ENCODE measurements around the gene TMEM253. TPM values are rescaled to one million over a fixed set of nuclear protein-coding genes. Genes with fewer than 3 reads are reported as not detected.

Gene TMEM253
- total and polyA plus RNA-seq, 2 experiments from 2014 or later, result 0.59 to 0.95 TPM

DNA sequence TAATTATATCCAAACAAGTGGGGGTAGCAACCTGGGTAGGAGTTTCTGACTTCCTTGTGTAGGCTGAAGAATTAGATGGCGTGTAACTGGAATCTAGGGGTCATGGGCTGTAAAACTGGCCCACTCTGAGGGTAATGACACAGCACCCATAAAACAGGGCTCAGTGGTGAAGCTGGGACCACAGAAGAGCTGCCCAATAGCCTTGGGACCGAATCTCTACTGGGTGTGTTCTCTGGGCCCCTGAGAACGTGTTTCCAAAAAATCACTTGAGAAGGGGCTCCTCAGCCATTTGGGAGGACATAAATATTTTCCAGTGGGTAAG lies 39.6 kb upstream of the TMEM253 start:
- Mint-ChIP-seq H3K27ac (no peak overlapping the region), H3K4me1 (peaks cover 8% of the 10 kb centered on the region), H3K27me3 (ENCODE audit: insufficient read depth, low read depth, poor library complexity) (peaks cover 5% of the 10 kb centered on the region), H3K9me3 (no peaks in the 10 kb centered on the region), H3K36me3 (ENCODE audit: low read depth) (no peaks in the 10 kb centered on the region), H3K4me3 (no peak overlapping the region)
- no peak overlapping the region for H2AFZ ChIP-seq
- H3K27me3 ChIP-seq (ENCODE audit: insufficient read depth), result no peaks in the 10 kb centered on the region
- no peaks in the 10 kb centered on the region for H3F3A ChIP-seq (replicated peaks; ENCODE audit: low read depth)
- no peak overlapping the region for H3K4me3 ChIP-seq
- no peaks in the 10 kb centered on the region for H3K4me1 ChIP-seq (ENCODE audit: insufficient read depth)
- no peaks in the 10 kb centered on the region for H3K79me2 ChIP-seq (replicated peaks; ENCODE audit: insufficient read depth)
- no peak for ATAC-seq
- no peaks in the 10 kb centered on the region for H4K20me1 ChIP-seq (replicated peaks; ENCODE audit: insufficient read depth)
- H3K4me2 ChIP-seq, result no peak overlapping the region
- H3K9me2 ChIP-seq (ENCODE audit: insufficient read depth), result no peaks in the 10 kb centered on the region
- TF ChIP-seq STAT1 (IDR thresholded peaks at IDR 0.05; ENCODE audit: unreplicated experiment) (no peak), ZNF331 (CRISPR knock-in tag; IDR thresholded peaks at IDR 0.05; ENCODE audit: low read depth) (no peak)
- TF ChIP-seq, protein P1, sequence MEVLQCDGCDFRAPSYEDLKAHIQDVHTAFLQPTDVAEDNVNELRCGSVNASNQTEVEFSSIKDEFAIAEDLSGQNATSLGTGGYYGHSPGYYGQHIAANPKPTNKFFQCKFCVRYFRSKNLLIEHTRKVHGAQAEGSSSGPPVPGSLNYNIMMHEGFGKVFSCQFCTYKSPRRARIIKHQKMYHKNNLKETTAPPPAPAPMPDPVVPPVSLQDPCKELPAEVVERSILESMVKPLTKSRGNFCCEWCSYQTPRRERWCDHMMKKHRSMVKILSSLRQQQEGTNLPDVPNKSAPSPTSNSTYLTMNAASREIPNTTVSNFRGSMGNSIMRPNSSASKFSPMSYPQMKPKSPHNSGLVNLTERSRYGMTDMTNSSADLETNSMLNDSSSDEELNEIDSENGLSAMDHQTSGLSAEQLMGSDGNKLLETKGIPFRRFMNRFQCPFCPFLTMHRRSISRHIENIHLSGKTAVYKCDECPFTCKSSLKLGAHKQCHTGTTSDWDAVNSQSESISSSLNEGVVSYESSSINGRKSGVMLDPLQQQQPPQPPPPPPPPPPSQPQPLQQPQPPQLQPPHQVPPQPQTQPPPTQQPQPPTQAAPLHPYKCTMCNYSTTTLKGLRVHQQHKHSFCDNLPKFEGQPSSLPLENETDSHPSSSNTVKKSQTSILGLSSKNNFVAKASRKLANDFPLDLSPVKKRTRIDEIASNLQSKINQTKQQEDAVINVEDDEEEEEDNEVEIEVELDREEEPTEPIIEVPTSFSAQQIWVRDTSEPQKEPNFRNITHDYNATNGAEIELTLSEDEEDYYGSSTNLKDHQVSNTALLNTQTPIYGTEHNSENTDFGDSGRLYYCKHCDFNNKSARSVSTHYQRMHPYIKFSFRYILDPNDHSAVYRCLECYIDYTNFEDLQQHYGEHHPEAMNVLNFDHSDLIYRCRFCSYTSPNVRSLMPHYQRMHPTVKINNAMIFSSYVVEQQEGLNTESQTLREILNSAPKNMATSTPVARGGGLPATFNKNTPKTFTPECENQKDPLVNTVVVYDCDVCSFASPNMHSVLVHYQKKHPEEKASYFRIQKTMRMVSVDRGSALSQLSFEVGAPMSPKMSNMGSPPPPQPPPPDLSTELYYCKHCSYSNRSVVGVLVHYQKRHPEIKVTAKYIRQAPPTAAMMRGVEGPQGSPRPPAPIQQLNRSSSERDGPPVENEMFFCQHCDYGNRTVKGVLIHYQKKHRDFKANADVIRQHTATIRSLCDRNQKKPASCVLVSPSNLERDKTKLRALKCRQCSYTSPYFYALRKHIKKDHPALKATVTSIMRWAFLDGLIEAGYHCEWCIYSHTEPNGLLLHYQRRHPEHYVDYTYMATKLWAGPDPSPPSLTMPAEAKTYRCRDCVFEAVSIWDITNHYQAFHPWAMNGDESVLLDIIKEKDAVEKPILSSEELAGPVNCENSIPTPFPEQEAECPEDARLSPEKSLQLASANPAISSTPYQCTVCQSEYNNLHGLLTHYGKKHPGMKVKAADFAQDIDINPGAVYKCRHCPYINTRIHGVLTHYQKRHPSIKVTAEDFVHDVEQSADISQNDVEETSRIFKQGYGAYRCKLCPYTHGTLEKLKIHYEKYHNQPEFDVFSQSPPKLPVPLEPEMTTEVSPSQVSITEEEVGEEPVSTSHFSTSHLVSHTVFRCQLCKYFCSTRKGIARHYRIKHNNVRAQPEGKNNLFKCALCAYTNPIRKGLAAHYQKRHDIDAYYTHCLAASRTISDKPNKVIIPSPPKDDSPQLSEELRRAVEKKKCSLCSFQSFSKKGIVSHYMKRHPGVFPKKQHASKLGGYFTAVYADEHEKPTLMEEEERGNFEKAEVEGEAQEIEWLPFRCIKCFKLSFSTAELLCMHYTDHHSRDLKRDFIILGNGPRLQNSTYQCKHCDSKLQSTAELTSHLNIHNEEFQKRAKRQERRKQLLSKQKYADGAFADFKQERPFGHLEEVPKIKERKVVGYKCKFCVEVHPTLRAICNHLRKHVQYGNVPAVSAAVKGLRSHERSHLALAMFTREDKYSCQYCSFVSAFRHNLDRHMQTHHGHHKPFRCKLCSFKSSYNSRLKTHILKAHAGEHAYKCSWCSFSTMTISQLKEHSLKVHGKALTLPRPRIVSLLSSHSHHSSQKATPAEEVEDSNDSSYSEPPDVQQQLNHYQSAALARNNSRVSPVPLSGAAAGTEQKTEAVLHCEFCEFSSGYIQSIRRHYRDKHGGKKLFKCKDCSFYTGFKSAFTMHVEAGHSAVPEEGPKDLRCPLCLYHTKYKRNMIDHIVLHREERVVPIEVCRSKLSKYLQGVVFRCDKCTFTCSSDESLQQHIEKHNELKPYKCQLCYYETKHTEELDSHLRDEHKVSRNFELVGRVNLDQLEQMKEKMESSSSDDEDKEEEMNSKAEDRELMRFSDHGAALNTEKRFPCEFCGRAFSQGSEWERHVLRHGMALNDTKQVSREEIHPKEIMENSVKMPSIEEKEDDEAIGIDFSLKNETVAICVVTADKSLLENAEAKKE (CRISPR knock-in tag; IDR thresholded peaks at IDR 0.05), result no peak
- H3K27ac ChIP-seq (ENCODE audit: low read depth), result no peak overlapping the region
- no peaks in the 10 kb centered on the region for H3K36me3 ChIP-seq (ENCODE audit: insufficient read depth)
- no peak for DNase-seq (ENCODE audit: low spot score)

- no peaks in the 10 kb centered on the region for H4K20me1 ChIP-seq (replicated peaks; ENCODE audit: insufficient read depth)
- H3K4me2 ChIP-seq, result no peak overlapping the region
- Mint-ChIP-seq H3K4me3 (no peak overlapping the region), H3K9me3 (no peaks in the 10 kb centered on the region), H3K36me3 (ENCODE audit: low read depth) (no peaks in the 10 kb centered on the region), H3K4me1 (peaks cover 19% of the 10 kb centered on the region), H3K27me3 (ENCODE audit: insufficient read depth, low read depth, poor library complexity) (peaks cover 6% of the 10 kb centered on the region), H3K27ac (peak overlapping the region; percentile 24; the same call in 1 of the 2 replicates)
- no peak overlapping the region for H3K27ac ChIP-seq (ENCODE audit: low read depth)
- no peak overlapping the region for H3K4me3 ChIP-seq
- no peaks in the 10 kb centered on the region for H3K4me1 ChIP-seq (ENCODE audit: insufficient read depth)
- DNase-seq (ENCODE audit: low spot score), result peak; percentile 23
- H3K27me3 ChIP-seq (ENCODE audit: insufficient read depth), result peaks cover 19% of the 10 kb centered on the region
- no peaks in the 10 kb centered on the region for H3K79me2 ChIP-seq (replicated peaks; ENCODE audit: insufficient read depth)
- no peaks in the 10 kb centered on the region for H3F3A ChIP-seq (replicated peaks; ENCODE audit: low read depth)
- H3K9me2 ChIP-seq (ENCODE audit: insufficient read depth), result no peaks in the 10 kb centered on the region
- H2AFZ ChIP-seq, result no peak overlapping the region
- no peak for ATAC-seq
- H3K36me3 ChIP-seq (ENCODE audit: insufficient read depth), result no peaks in the 10 kb centered on the region
- TF ChIP-seq POLR2AphosphoS5 (IDR thresholded peaks at IDR 0.05; ENCODE audit: low read depth) (no peak), STAT1 (IDR thresholded peaks at IDR 0.05; ENCODE audit: unreplicated experiment) (no peak), EZH2 (IDR thresholded peaks at IDR 0.05; ENCODE audit: low read depth, unreplicated experiment) (no peak), NANOG (IDR thresholded peaks at IDR 0.05; ENCODE audit: borderline replicate concordance) (no peak), ZNF331 (CRISPR knock-in tag; IDR thresholded peaks at IDR 0.05; ENCODE audit: low read depth) (no peak), ETS1 (IDR thresholded peaks at IDR 0.05) (no peak)
- TF ChIP-seq, protein P2, sequence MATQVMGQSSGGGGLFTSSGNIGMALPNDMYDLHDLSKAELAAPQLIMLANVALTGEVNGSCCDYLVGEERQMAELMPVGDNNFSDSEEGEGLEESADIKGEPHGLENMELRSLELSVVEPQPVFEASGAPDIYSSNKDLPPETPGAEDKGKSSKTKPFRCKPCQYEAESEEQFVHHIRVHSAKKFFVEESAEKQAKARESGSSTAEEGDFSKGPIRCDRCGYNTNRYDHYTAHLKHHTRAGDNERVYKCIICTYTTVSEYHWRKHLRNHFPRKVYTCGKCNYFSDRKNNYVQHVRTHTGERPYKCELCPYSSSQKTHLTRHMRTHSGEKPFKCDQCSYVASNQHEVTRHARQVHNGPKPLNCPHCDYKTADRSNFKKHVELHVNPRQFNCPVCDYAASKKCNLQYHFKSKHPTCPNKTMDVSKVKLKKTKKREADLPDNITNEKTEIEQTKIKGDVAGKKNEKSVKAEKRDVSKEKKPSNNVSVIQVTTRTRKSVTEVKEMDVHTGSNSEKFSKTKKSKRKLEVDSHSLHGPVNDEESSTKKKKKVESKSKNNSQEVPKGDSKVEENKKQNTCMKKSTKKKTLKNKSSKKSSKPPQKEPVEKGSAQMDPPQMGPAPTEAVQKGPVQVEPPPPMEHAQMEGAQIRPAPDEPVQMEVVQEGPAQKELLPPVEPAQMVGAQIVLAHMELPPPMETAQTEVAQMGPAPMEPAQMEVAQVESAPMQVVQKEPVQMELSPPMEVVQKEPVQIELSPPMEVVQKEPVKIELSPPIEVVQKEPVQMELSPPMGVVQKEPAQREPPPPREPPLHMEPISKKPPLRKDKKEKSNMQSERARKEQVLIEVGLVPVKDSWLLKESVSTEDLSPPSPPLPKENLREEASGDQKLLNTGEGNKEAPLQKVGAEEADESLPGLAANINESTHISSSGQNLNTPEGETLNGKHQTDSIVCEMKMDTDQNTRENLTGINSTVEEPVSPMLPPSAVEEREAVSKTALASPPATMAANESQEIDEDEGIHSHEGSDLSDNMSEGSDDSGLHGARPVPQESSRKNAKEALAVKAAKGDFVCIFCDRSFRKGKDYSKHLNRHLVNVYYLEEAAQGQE (IDR thresholded peaks at IDR 0.05; ENCODE audit: unreplicated experiment), result no peak
Observed at GRCh38 chr14:21063479-21063878, 37.4 kb upstream of the TMEM253 start.

Data from GM23338 (cell line).